GM12878 (cell line): Measurements from ENCODE around the gene CYB5R3. TPM values are rescaled to one million over a fixed set of nuclear protein-coding genes. Genes with fewer than 3 reads are reported as not detected.
A peak's percentile ranks its signal among the peaks of the same experiment; 100 is the strongest.

Source experiments
- ATAC-seq: fragments of 200-7000 bp; cut with Tn5 transposase; 3 replicates; pipeline ENCODE4 v1.9.1; 2020; ENCODE audit warnings: mild to moderate bottlenecking, moderate library complexity
- BruUV-seq: library from RNA; stranded (reverse); fragments of 400-500 nt; replicated peaks from 2 replicates; lab custom pipeline; 2021; lab: Mats Ljungman, UMichigan
- CTCF ChIA-PET: fragments of 300-600 bp; sonication (Branson Sonifier 250); formaldehyde crosslinking; extraction: SDS; loops from one replicate; lab custom pipeline; 2021; ENCODE audit warnings: inconsistent platforms; lab: Yijun Ruan, JAX
- POLR2A ChIA-PET: fragments of 350-600 bp; formaldehyde crosslinking; extraction: SDS; loops from one replicate; lab custom pipeline; 2021; ENCODE audit warnings: inconsistent platforms; lab: Charles Lee
- RAD21 ChIA-PET: fragments of 300-600 bp; sonication (Branson Sonifier 250); formaldehyde crosslinking; loops from one replicate; lab custom pipeline; 2023; ENCODE audit warnings: antibody characterized with exemption; ENCODE audit not compliant: unreplicated experiment; lab: Charles Lee
- SMC1A ChIA-PET: fragments of 300-600 bp; sonication (Branson Sonifier 250); formaldehyde crosslinking; loops from one replicate; lab custom pipeline; 2023; ENCODE audit not compliant: unreplicated experiment, uncharacterized antibody; lab: Charles Lee
- DNase-seq: peaks from one replicate; pipeline ENCODE4 v3.0.0-alpha.2; 2011; ENCODE audit warnings: low read depth, low spot score
- FAIRE-seq: peaks from 3 replicates; lab custom pipeline; 2011; peaks lifted over from hg19 to GRCh38; lab: Jason Lieb, UNC
- H2AFZ ChIP-seq: 2 replicates; pipeline ENCODE4 v1.6.0; 2011; ENCODE audit warnings: low read depth, low read length, control low read depth; ENCODE audit not compliant: control insufficient read depth
- H3K27ac ChIP-seq: 2 replicates; pipeline ENCODE4 v1.5.1; 2011; ENCODE audit warnings: control low read depth; ENCODE audit not compliant: control insufficient read depth, insufficient read depth
- H3K27me3 ChIP-seq, 2 experiments: replicated peaks in 1 of 2; 2 replicates each; pipeline versions ENCODE4 v1.6.0 to v1.6.1; 2011; ENCODE audit warnings: low read length in 1 of 2; ENCODE audit not compliant: control insufficient read depth in 2 of 2, insufficient read depth in 2 of 2
- H3K36me3 ChIP-seq, 2 experiments: 2 replicates each; pipeline ENCODE4 v1.5.1; 2011; ENCODE audit warnings: low read length in 1 of 2; ENCODE audit not compliant: control insufficient read depth in 2 of 2, insufficient read depth in 2 of 2
- H3K4me1 ChIP-seq: 2 replicates; pipeline ENCODE4 v1.6.1; 2011; ENCODE audit warnings: mild to moderate bottlenecking, low read length, moderate library complexity, mixed read lengths; ENCODE audit not compliant: control insufficient read depth, insufficient read depth
- H3K4me2 ChIP-seq: 2 replicates; pipeline ENCODE4 v1.6.0; 2011; ENCODE audit warnings: control low read depth; ENCODE audit not compliant: control insufficient read depth, insufficient read depth
- H3K4me3 ChIP-seq: fragments of 200-600 bp; sonication (generic); 2 replicates; pipeline ENCODE4 v1.5.1; 2016
- H3K79me2 ChIP-seq: 2 replicates; pipeline ENCODE4 v1.6.0; 2011; ENCODE audit warnings: low read length; ENCODE audit not compliant: control insufficient read depth, insufficient read depth
- H3K9ac ChIP-seq: 2 replicates; pipeline ENCODE4 v1.8.0; 2011; ENCODE audit warnings: low read length, control low read depth, mixed read lengths; ENCODE audit not compliant: control insufficient read depth, insufficient read depth
- H3K9me3 ChIP-seq: replicated peaks from 3 replicates; pipeline ENCODE4 v1.5.1; 2011; ENCODE audit warnings: mild to moderate bottlenecking, low read length; ENCODE audit not compliant: control insufficient read depth, insufficient read depth
- H4K20me1 ChIP-seq: 2 replicates; pipeline ENCODE4 v1.6.0; 2011; ENCODE audit not compliant: control insufficient read depth, insufficient read depth
- CREB1 ChIP-seq: IDR thresholded peaks from 2 replicates; pipeline ENCODE4 v1.6.1; 2012; ENCODE audit warnings: low read depth, mild to moderate bottlenecking, inconsistent platforms
- HDAC2 ChIP-seq: fragments of 200-600 bp; sonication (generic); IDR thresholded peaks from 2 replicates; pipeline ENCODE4 v1.6.1; 2017
- IRF4 ChIP-seq: IDR thresholded peaks from 2 replicates; pipeline ENCODE4 v1.6.1; 2011; ENCODE audit warnings: low read depth, low read length
- JUNB ChIP-seq: IDR thresholded peaks from 2 replicates; pipeline ENCODE4 v1.6.1; 2016; ENCODE audit warnings: antibody characterized with exemption, mild to moderate bottlenecking
- MXI1 ChIP-seq: fragments of 150-350 bp; IDR thresholded peaks from 2 replicates; pipeline ENCODE4 v1.6.1; 2011; ENCODE audit warnings: low read depth, mild to moderate bottlenecking, inconsistent platforms, low read length, improper control_type of control experiment
- PKNOX1 ChIP-seq: fragments of 450-650 bp; IDR thresholded peaks from 2 replicates; pipeline ENCODE4 v1.6.1; 2016; ENCODE audit warnings: mild to moderate bottlenecking
- SIN3A ChIP-seq: IDR thresholded peaks from 2 replicates; pipeline ENCODE4 v1.6.1; 2012; ENCODE audit warnings: low read depth, low read length, improper control_type of control experiment
- SKIL ChIP-seq: fragments of 450-650 bp; IDR thresholded peaks from 2 replicates; pipeline ENCODE4 v1.6.1; 2017; ENCODE audit warnings: mild to moderate bottlenecking, low read depth, inconsistent platforms; ENCODE audit not compliant: poor library complexity, severe bottlenecking
- SPI1 ChIP-seq: IDR thresholded peaks from 2 replicates; pipeline ENCODE4 v1.6.1; 2011; ENCODE audit warnings: low read depth, mild to moderate bottlenecking, low read length, moderate library complexity, borderline replicate concordance; ENCODE audit not compliant: insufficient read depth
- YY1 ChIP-seq: IDR thresholded peaks from 2 replicates; pipeline ENCODE4 v1.6.1; 2011; ENCODE audit warnings: low read depth, mild to moderate bottlenecking, low read length
- ZBED1 ChIP-seq: IDR thresholded peaks from 2 replicates; pipeline ENCODE4 v1.6.1; 2016; ENCODE audit warnings: borderline replicate concordance
- WGBS: methylation state at CpG from one replicate; pipeline ENCODE4 v1.1.6; 2016; ENCODE audit warnings: low lambda C conversion rate; ENCODE audit not compliant: insufficient replicate concordance, insufficient coverage; ENCODE audit errors: missing lambda C conversion rate; 5-methylcytosine and 5-hydroxymethylcytosine counted together
- in situ Hi-C: fragments of 300-500 bp; cut with MboI; formaldehyde crosslinking; loops from 9 replicates; pipeline ENCODE4 v1.14.3; 2018; ENCODE audit warnings: mixed read lengths
- intact Hi-C: fragments of 100-400 bp; cut with micrococcal nuclease; formaldehyde crosslinking; loops from one replicate; pipeline ENCODE4 v1.14.2; 2022; ENCODE audit not compliant: unreplicated experiment
- polyA plus RNA-seq, 11 experiments: library from polyadenylated mRNA; depleted of rRNA in 4 of 11; unstranded in 6 of 11; stranded (reverse) in 5 of 11; fragments of >200 nt; fragmentation: Nextera tagmentation in 4 of 11; fragmentation: Illumina TruSeq in 1 of 11; extraction: Ambion mirVana in 4 of 11; extraction: Trizol in 1 of 11; gene quantifications; 1 replicate in 1 of 11; 2 replicates in 10 of 11; pipeline versions ENCODE4 v1.2.1 to v1.2.3, GENCODE V29; 2011 to 2016; ENCODE audit warnings: inconsistent platforms in 2 of 11, missing spikeins in 2 of 11, low read depth in 1 of 11
- total RNA-seq, 4 experiments: library from RNA; depleted of rRNA in 3 of 4; stranded (reverse); fragments of >200 nt in 3 of 4; fragmentation: Illumina TruSeq in 1 of 4; extraction: Trizol in 1 of 4; gene quantifications; 2 replicates each; pipeline versions ENCODE4 v1.2.1 to v1.2.3, GENCODE V29; 2013 to 2021
- TF ChIP-seq, protein P1 (sequence below): fragments of 450-650 bp; formaldehyde crosslinking; IDR thresholded peaks from 2 replicates; pipeline ENCODE4 v1.4.0; 2022; ENCODE audit warnings: mild to moderate bottlenecking, moderate library complexity

CYB5R3 gene
- total and polyA plus RNA-seq, 10 of the 15 experiments (the other 5 are each of a cell fraction or from before 2014, with no cell fraction given): 2.0 to 119 (median 67.8) TPM

- TF ChIP-seq, protein P1, sequence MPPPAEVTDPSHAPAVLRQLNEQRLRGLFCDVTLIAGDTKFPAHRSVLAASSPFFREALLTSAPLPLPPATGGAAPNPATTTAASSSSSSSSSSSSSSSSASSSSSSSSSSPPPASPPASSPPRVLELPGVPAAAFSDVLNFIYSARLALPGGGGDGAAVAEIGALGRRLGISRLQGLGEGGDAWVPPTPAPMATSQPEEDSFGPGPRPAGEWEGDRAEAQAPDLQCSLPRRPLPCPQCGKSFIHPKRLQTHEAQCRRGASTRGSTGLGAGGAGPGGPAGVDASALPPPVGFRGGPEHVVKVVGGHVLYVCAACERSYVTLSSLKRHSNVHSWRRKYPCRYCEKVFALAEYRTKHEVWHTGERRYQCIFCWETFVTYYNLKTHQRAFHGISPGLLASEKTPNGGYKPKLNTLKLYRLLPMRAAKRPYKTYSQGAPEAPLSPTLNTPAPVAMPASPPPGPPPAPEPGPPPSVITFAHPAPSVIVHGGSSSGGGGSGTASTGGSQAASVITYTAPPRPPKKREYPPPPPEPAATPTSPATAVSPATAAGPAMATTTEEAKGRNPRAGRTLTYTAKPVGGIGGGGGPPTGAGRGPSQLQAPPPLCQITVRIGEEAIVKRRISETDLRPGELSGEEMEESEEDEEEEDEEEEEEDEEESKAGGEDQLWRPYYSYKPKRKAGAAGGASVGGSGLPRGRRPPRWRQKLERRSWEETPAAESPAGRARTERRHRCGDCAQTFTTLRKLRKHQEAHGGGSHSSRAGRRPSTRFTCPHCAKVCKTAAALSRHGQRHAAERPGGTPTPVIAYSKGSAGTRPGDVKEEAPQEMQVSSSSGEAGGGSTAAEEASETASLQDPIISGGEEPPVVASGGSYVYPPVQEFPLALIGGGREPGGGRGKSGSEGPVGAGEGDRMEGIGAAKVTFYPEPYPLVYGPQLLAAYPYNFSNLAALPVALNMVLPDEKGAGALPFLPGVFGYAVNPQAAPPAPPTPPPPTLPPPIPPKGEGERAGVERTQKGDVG (CRISPR knock-in tag): no peak
- TF ChIP-seq HDAC2: no peak
- TF ChIP-seq, all 136 proteins: peak for 45
Observed at GRCh38 chr22:42614312-42615091, 34.7 kb downstream of the CYB5R3 start, which contains the start of gene POLDIP3 (continued).

DNA sequence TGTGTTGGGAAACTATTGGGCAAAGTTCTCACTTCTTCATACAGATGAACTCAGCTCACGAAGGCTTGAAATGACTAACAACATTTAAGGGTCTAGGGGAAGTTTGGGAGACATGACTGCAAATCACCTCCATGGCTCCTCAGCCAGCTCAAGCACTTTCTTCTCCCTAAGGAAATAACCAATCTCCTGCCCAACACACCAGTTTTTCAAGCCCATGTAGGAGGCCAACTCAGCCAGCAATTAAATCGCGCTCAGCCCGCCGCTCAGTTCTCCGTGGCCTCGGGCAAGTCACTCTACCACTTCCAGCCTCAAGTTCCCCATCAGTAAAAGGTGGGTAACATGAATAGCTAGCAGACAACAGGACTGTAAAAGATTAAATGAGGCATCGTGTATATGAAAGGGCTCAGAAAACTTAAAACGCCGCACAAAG, 35.3 kb downstream of the CYB5R3 start:
- BruUV-seq: TSS peak; percentile 54
- Histone ChIP-seq H2AFZ (no peak overlapping the region; the same call in 1 of the 2 replicates), H3K36me3 (peaks cover 0 to 12% of the 10 kb centered on the region in 2 experiments; a peak in 3 of 4 replicates), H3K9ac (peak overlapping the region; percentile 98), H4K20me1 (peaks cover 13% of the 10 kb centered on the region; the same call in 1 of the 2 replicates), H3K27me3 (no peaks in the 10 kb centered on the region), H3K79me2 (peaks cover 51% of the 10 kb centered on the region), H3K27ac (peak overlapping the region; percentile 100), H3K9me3 (no peaks in the 10 kb centered on the region), H3K4me2 (peak overlapping the region; percentile 93), H3K4me3 (peak overlapping the region; percentile 94), H3K4me1 (peaks cover 17% of the 10 kb centered on the region)
- RAD21 ChIA-PET: interaction anchor here (0.6 to 1.7 kb wide), 6 partner anchors 29 to 523 kb away, joined by 3 to 6 read pairs (median 3); partner anchors contain the start of gene NDUFA6
- in situ Hi-C loops: no loop called here
- CTCF ChIA-PET: interaction anchor here (0.9 to 4.0 kb wide), 7 partner anchors 29 to 174 kb away, joined by 3 to 21 read pairs (median 4); no protein-coding TSS in a partner anchor
- no peak for DNase-seq
- POLR2A ChIA-PET: interaction anchor here (0.6 to 2.1 kb wide), 7 partner anchors 33 to 1487 kb away, joined by 3 to 7 read pairs (median 3); partner anchors contain the start of genes ARFGAP3 and CYB5R3
- intact Hi-C loops: loop anchor here (2.0 to 10.0 kb wide), 5 partner anchors 35 to 519 kb away; partner anchors contain the start of genes CYB5R3, NDUFA6 and TTLL1
- SMC1A ChIA-PET: interaction anchor here (0.6 to 1.6 kb wide), 5 partner anchors 42 to 591 kb away, joined by 3 to 6 read pairs (median 4); no protein-coding TSS in a partner anchor
- TF ChIP-seq SKIL (no peak), JUNB (peak; percentile 42; the same call in 1 of the 2 replicates), IRF4 (peak; percentile 51; the same call in 1 of the 2 replicates), CREB1 (0 out of 2 replicates have a peak, but pooled peaks have one; percentile 8), SIN3A (0 out of 2 replicates have a peak, but pooled peaks have one; percentile 48), PKNOX1 (0 out of 2 replicates have a peak, but pooled peaks have one; percentile 11), SPI1 (peak; percentile 55), MXI1 (no peak), ZBED1 (peak; percentile 34; the same call in 1 of the 2 replicates), YY1 (0 out of 2 replicates have a peak, but pooled peaks have one; percentile 16)
- WGBS: 0% methylated on average over 10 of the region's 10 CpGs
- peak; percentile 69 for FAIRE-seq
- no peak for ATAC-seq
